Endothelial cell of umbilical vein (primary cell): ENCODE data around the gene HSPG2. TPM values are rescaled to one million over a fixed set of nuclear protein-coding genes. Genes with fewer than 3 reads are reported as not detected.
"Not testable (repeated sequence)": the region's sequence is repeated elsewhere in the genome, so short reads cannot be mapped to it uniquely, and the experiment has no call there.

ENCODE experiments used
- BruUV-seq: library from RNA; stranded (reverse); fragments of 400-500 nt; replicated peaks from 2 replicates; lab custom pipeline; 2021; lab: Mats Ljungman, UMichigan
- CTCF ChIA-PET: fragments of 300-600, 350-600 bp; sonication (Branson Sonifier 250); formaldehyde crosslinking; loops from one replicate; lab custom pipeline; 2021; ENCODE audit warnings: antibody characterized with exemption, inconsistent platforms; lab: Charles Lee
- POLR2A ChIA-PET: fragments of 300-600, 350-600 bp; sonication (Branson Sonifier 250); formaldehyde crosslinking; loops from one replicate; lab custom pipeline; 2021; ENCODE audit warnings: antibody characterized with exemption, inconsistent platforms; lab: Charles Lee
- DNase-seq: peaks from one replicate; pipeline ENCODE4 v3.0.0-alpha.2; 2011; ENCODE audit warnings: low read depth, low spot score
- FAIRE-seq: peaks from 2 replicates; lab custom pipeline; 2011; peaks lifted over from hg19 to GRCh38; lab: Jason Lieb, UNC
- H2AFZ ChIP-seq: 2 replicates; pipeline ENCODE4 v1.6.0; 2012; ENCODE audit warnings: low read depth, low read length, control low read depth, inconsistent platforms
- H3K27ac ChIP-seq: 2 replicates; pipeline ENCODE4 v1.5.1; 2011; ENCODE audit warnings: low read depth, mild to moderate bottlenecking, control low read depth, low read length, moderate library complexity; ENCODE audit not compliant: insufficient read depth
- H3K27me3 ChIP-seq, 2 experiments: 2 replicates each; pipeline versions ENCODE4 v1.6.0 to v1.6.1; 2011; ENCODE audit warnings: low read length in 2 of 2, mixed read lengths in 1 of 2; ENCODE audit not compliant: control insufficient read depth in 2 of 2, insufficient read depth in 2 of 2
- H3K36me3 ChIP-seq, 2 experiments: 2 replicates in 1 of 2; 3 replicates in 1 of 2; pipeline ENCODE4 v1.5.1; 2011; ENCODE audit warnings: low read length in 2 of 2, mild to moderate bottlenecking in 1 of 2, moderate library complexity in 1 of 2; ENCODE audit not compliant: control insufficient read depth in 2 of 2, insufficient read depth in 2 of 2; ENCODE audit errors: extremely low read depth in 1 of 2
- H3K4me1 ChIP-seq: 3 replicates; pipeline ENCODE4 v1.5.1; 2011; ENCODE audit warnings: mild to moderate bottlenecking, low read length; ENCODE audit not compliant: control insufficient read depth, insufficient read depth; ENCODE audit errors: extremely low read depth
- H3K4me2 ChIP-seq: 2 replicates; pipeline ENCODE4 v1.6.1; 2011; ENCODE audit warnings: low read length, control low read depth, mixed read lengths; ENCODE audit not compliant: insufficient read depth
- H3K4me3 ChIP-seq, 3 experiments: fragments of 200-600 bp in 1 of 3; sonication (generic), shearing (Covaris generic) in 1 of 3; replicated peaks in 1 of 3; 2 replicates each; pipeline ENCODE4 v1.5.1; 2011 to 2016; ENCODE audit warnings: control low read depth in 3 of 3, low read length in 3 of 3, mild to moderate bottlenecking in 2 of 3, inconsistent platforms in 1 of 3, low read depth in 1 of 3, moderate library complexity in 1 of 3; ENCODE audit not compliant: insufficient read depth in 1 of 3
- H3K79me2 ChIP-seq: 2 replicates; pipeline ENCODE4 v1.6.0; 2012; ENCODE audit warnings: low read length, inconsistent platforms; ENCODE audit not compliant: control insufficient read depth, insufficient read depth
- H3K9ac ChIP-seq: replicated peaks from 2 replicates; pipeline ENCODE3; 2011; ENCODE audit warnings: low read length, control low read depth; ENCODE audit not compliant: insufficient read depth; ENCODE audit errors: extremely low read depth
- H3K9me1 ChIP-seq: replicated peaks from 3 replicates; pipeline ENCODE4 v1.6.0; 2011; ENCODE audit warnings: mild to moderate bottlenecking, low read length; ENCODE audit not compliant: control insufficient read depth, insufficient read depth; ENCODE audit errors: extremely low read depth
- H3K9me3 ChIP-seq: replicated peaks from 2 replicates; pipeline ENCODE4 v1.5.1; 2012; ENCODE audit warnings: low read length, inconsistent platforms; ENCODE audit not compliant: control insufficient read depth, insufficient read depth
- H4K20me1 ChIP-seq: replicated peaks from 2 replicates; pipeline ENCODE3; 2011; ENCODE audit warnings: mild to moderate bottlenecking, low read length; ENCODE audit not compliant: control insufficient read depth, insufficient read depth; ENCODE audit errors: extremely low read depth
- GATA2 ChIP-seq: IDR thresholded peaks from 2 replicates; pipeline ENCODE4 v1.7.0; 2011; ENCODE audit warnings: low read depth, mild to moderate bottlenecking, moderate library complexity, mixed read lengths, low read length; ENCODE audit not compliant: insufficient read length, insufficient read depth
- JUN ChIP-seq: IDR thresholded peaks from 2 replicates; pipeline ENCODE4 v1.6.1; 2011; ENCODE audit warnings: borderline replicate concordance, low read depth; ENCODE audit not compliant: insufficient read length, insufficient read depth
- dilution Hi-C: fragments of 300-500 bp; cut with MboI; formaldehyde crosslinking; loops from one replicate; pipeline ENCODE4 v1.15.0; 2019; ENCODE audit warnings: low sequenced_read_pairs; ENCODE audit not compliant: extremely low pct_ligation_motif_present
- intact Hi-C: fragments of 100-400 bp; cut with micrococcal nuclease; formaldehyde crosslinking; loops from one replicate; pipeline ENCODE4 v1.10.0; 2022
- polyA plus RNA-seq, 4 experiments: library from polyadenylated mRNA; depleted of rRNA in 3 of 4; stranded (reverse) in 3 of 4; unstranded in 1 of 4; fragments of >200 nt; gene quantifications; 2 replicates each; pipeline versions ENCODE4 v1.2.1 to v1.2.3, GENCODE V29; 2011 to 2012; ENCODE audit warnings: missing spikeins in 1 of 4
- total RNA-seq: library from RNA; stranded (reverse); gene quantifications from 2 replicates; pipeline ENCODE4 v1.2.3, GENCODE V29; 2021

Gene HSPG2
- total and polyA plus RNA-seq, 2 donors (not counting 3 experiments of a cell fraction or from before 2014, with no cell fraction given): 734 to 3,499 TPM

GRCh38 chr1:21972973-21973441, 35.9 kb upstream of the HSPG2 start:
- H3K36me3 ChIP-seq, H3K9me3 ChIP-seq, dilution Hi-C loops, H2AFZ ChIP-seq, H3K79me2 ChIP-seq, H3K4me2 ChIP-seq, H3K27me3 ChIP-seq, H4K20me1 ChIP-seq, H3K9me1 ChIP-seq, H3K4me3 ChIP-seq: not testable (repeated sequence)
- ChIA-PET POLR2A (interaction anchor here (0.6 to 0.8 kb wide), 5 partner anchors 8 to 125 kb away, joined by 3 to 9 read pairs (median 3); partner anchors contain the start of gene HSPG2), CTCF (interaction anchor here (0.6 to 1.3 kb wide), 5 partner anchors 10 to 443 kb away, joined by 3 to 5 read pairs (median 3); no protein-coding TSS in a partner anchor)
- peak; percentile 49 for TF ChIP-seq GATA2
- TF ChIP-seq JUN: peak; percentile 33
- BruUV-seq: TSS peak; percentile 8
- FAIRE-seq (peak; percentile 98), DNase-seq (peak; percentile 86)
- Histone ChIP-seq H3K9ac (peak overlapping the region; percentile 51), H3K4me1 (peaks cover 26% of the 10 kb centered on the region), H3K27ac (peak overlapping the region; percentile 96)
- intact Hi-C loops: loop anchor here (1.0 to 5.0 kb wide), 2 partner anchors 25 to 54 kb away; no protein-coding TSS in a partner anchor

- H3K27ac ChIP-seq, H2AFZ ChIP-seq, BruUV-seq, H3K36me3 ChIP-seq, dilution Hi-C loops, H4K20me1 ChIP-seq, H3K9me1 ChIP-seq, H3K4me3 ChIP-seq, DNase-seq, POLR2A ChIA-PET, H3K9me3 ChIP-seq, H3K79me2 ChIP-seq, CTCF ChIA-PET, H3K9ac ChIP-seq, H3K27me3 ChIP-seq, H3K4me2 ChIP-seq: not testable (repeated sequence)
- FAIRE-seq: peak; percentile 37
- intact Hi-C loops: loop anchor here (5.0 kb wide), 1 partner anchor 57 kb away; no protein-coding TSS in a partner anchor
- peaks cover 26% of the 10 kb centered on the region for H3K4me1 ChIP-seq
Observed at GRCh38 chr1:21970523-21970922, 33.4 kb upstream of the HSPG2 start.

GRCh38 chr1:21969066-21969465, 32.0 kb upstream of the HSPG2 start:
- peak; percentile 86 for FAIRE-seq
- POLR2A ChIA-PET, H3K4me2 ChIP-seq, H3K27ac ChIP-seq, DNase-seq, H3K9ac ChIP-seq, H3K4me3 ChIP-seq, BruUV-seq, intact Hi-C loops, H2AFZ ChIP-seq, H3K9me1 ChIP-seq, H3K79me2 ChIP-seq, H3K36me3 ChIP-seq, H3K9me3 ChIP-seq, dilution Hi-C loops, H3K27me3 ChIP-seq, H4K20me1 ChIP-seq: not testable (repeated sequence)
- H3K4me1 ChIP-seq: peaks cover 20% of the 10 kb centered on the region
- CTCF ChIA-PET: interaction anchor here (1.1 kb wide), 1 partner anchor 26 kb away, joined by 3 read pairs; no protein-coding TSS in a partner anchor

- H3K9ac ChIP-seq, H3K9me1 ChIP-seq, BruUV-seq, H3K79me2 ChIP-seq, H4K20me1 ChIP-seq, intact Hi-C loops, H2AFZ ChIP-seq, CTCF ChIA-PET, H3K4me2 ChIP-seq, H3K4me3 ChIP-seq, dilution Hi-C loops, H3K27me3 ChIP-seq, H3K36me3 ChIP-seq, DNase-seq, H3K27ac ChIP-seq, POLR2A ChIA-PET, H3K9me3 ChIP-seq: not testable (repeated sequence)
- peaks cover 18% of the 10 kb centered on the region for H3K4me1 ChIP-seq
- FAIRE-seq: peak; percentile 55
Observed at GRCh38 chr1:21967216-21967615, 30.1 kb upstream of the HSPG2 start.
